Activated B cell treated with CpG ODN at 0.5 μM for 24 hours (primary cell): ENCODE data around the gene UGT1A10. TPM values are rescaled to one million over a fixed set of nuclear protein-coding genes. Genes with fewer than 3 reads are reported as not detected.

Source experiments
- ATAC-seq: fragments of 200-7000 bp; cut with Tn5 transposase; one replicate; pipeline ENCODE4 v1.10.0; 2021; ENCODE audit warnings: low read depth, mild to moderate bottlenecking, moderate library complexity
- CTCF ChIA-PET: fragments of 350-600 bp; sonication (Branson Sonifier 250); formaldehyde crosslinking; loops from one replicate; lab custom pipeline; 2021; ENCODE audit warnings: antibody characterized with exemption; lab: Charles Lee
- POLR2A ChIA-PET: fragments of 350-600 bp; sonication (Branson Sonifier 250); formaldehyde crosslinking; loops from one replicate; lab custom pipeline; 2021; ENCODE audit warnings: antibody characterized with exemption; lab: Charles Lee
- DNase-seq: peaks from one replicate; pipeline ENCODE4 v3.0.0; 2022
- H3K27ac Mint-ChIP-seq: one replicate; pipeline ENCODE4 v1.8.0; 2020; ENCODE audit warnings: mixed read lengths
- H3K27me3 Mint-ChIP-seq: one replicate; pipeline ENCODE4 v1.8.0; 2021; ENCODE audit warnings: mixed read lengths
- H3K36me3 Mint-ChIP-seq: one replicate; pipeline ENCODE4 v1.8.0; 2021; ENCODE audit warnings: low read depth, mixed read lengths
- H3K4me1 Mint-ChIP-seq: one replicate; pipeline ENCODE4 v1.8.0; 2021; ENCODE audit warnings: mixed read lengths
- H3K4me3 Mint-ChIP-seq: one replicate; pipeline ENCODE4 v1.8.0; 2020; ENCODE audit warnings: mild to moderate bottlenecking, mixed read lengths
- H3K9me3 Mint-ChIP-seq: one replicate; pipeline ENCODE4 v1.8.0; 2020; ENCODE audit warnings: mixed read lengths
- intact Hi-C: fragments of 100-400 bp; cut with micrococcal nuclease; formaldehyde crosslinking; loops from one replicate; pipeline ENCODE4 v1.15.1; 2024
- total RNA-seq: library from RNA; stranded (reverse); gene quantifications from 2 replicates; pipeline ENCODE4 v1.2.3, GENCODE V29; 2022
- TF ChIP-seq, protein P1 (sequence below): fragments of 200-600 bp; IDR thresholded peaks from one replicate; pipeline ENCODE4 v1.8.0; 2022; ENCODE audit warnings: antibody characterized with exemption, mild to moderate bottlenecking

The UGT1A10 gene
- total RNA-seq, 1 donor from 2014 or later: not detected

- ChIA-PET POLR2A (no interaction called here), CTCF (no interaction called here)
- H3K36me3 Mint-ChIP-seq: no peaks in the 10 kb centered on the region
- H3K4me3 Mint-ChIP-seq: no peak overlapping the region
- intact Hi-C loops: no loop called here
- no peak for DNase-seq
- no peak overlapping the region for H3K27ac Mint-ChIP-seq
- TF ChIP-seq, protein P1, sequence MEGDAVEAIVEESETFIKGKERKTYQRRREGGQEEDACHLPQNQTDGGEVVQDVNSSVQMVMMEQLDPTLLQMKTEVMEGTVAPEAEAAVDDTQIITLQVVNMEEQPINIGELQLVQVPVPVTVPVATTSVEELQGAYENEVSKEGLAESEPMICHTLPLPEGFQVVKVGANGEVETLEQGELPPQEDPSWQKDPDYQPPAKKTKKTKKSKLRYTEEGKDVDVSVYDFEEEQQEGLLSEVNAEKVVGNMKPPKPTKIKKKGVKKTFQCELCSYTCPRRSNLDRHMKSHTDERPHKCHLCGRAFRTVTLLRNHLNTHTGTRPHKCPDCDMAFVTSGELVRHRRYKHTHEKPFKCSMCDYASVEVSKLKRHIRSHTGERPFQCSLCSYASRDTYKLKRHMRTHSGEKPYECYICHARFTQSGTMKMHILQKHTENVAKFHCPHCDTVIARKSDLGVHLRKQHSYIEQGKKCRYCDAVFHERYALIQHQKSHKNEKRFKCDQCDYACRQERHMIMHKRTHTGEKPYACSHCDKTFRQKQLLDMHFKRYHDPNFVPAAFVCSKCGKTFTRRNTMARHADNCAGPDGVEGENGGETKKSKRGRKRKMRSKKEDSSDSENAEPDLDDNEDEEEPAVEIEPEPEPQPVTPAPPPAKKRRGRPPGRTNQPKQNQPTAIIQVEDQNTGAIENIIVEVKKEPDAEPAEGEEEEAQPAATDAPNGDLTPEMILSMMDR: no peak
- ATAC-seq: no peak
- peaks cover 20% of the 10 kb centered on the region for H3K27me3 Mint-ChIP-seq
- H3K9me3 Mint-ChIP-seq: no peaks in the 10 kb centered on the region
- no peaks in the 10 kb centered on the region for H3K4me1 Mint-ChIP-seq
Observed at GRCh38 chr2:233816771-233817170, 180.5 kb downstream of the UGT1A10 start.

DNA sequence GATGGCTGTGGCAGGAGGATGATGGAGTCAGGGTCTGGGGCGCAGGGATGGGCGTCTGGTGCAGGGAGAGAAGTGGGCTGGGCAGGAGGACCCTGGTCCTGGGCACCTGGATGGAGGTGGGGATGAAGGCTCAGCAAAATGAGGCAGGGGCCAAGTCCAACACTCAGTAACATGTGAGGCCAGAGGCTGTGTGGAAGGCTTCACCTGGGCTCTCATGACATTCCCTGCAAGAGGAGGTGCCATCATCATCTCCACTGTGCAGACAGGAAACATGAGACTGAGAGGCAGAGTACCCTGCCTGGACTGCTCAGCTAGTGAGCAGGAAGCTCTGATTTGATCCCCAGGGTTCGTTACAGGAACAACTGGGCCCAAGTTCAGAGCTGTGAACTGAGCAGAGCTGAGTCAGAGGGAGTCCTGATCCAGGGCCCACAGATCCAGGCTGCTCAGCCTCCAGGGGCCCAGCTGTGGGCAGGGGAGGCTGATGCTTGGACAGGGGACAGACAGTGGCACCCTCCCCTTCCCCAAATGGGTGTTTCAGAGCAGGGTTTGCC, 181.2 kb downstream of the UGT1A10 start:
- ChIA-PET POLR2A (no interaction called here), CTCF (no interaction called here)
- H3K27me3 Mint-ChIP-seq: peaks cover 20% of the 10 kb centered on the region
- intact Hi-C loops: no loop called here
- ATAC-seq (no peak), DNase-seq (no peak)
- no peaks in the 10 kb centered on the region for H3K4me1 Mint-ChIP-seq
- H3K4me3 Mint-ChIP-seq: no peak overlapping the region
- no peaks in the 10 kb centered on the region for H3K9me3 Mint-ChIP-seq
- TF ChIP-seq, protein P1: no peak
- H3K36me3 Mint-ChIP-seq: no peaks in the 10 kb centered on the region
- no peak overlapping the region for H3K27ac Mint-ChIP-seq

DNA sequence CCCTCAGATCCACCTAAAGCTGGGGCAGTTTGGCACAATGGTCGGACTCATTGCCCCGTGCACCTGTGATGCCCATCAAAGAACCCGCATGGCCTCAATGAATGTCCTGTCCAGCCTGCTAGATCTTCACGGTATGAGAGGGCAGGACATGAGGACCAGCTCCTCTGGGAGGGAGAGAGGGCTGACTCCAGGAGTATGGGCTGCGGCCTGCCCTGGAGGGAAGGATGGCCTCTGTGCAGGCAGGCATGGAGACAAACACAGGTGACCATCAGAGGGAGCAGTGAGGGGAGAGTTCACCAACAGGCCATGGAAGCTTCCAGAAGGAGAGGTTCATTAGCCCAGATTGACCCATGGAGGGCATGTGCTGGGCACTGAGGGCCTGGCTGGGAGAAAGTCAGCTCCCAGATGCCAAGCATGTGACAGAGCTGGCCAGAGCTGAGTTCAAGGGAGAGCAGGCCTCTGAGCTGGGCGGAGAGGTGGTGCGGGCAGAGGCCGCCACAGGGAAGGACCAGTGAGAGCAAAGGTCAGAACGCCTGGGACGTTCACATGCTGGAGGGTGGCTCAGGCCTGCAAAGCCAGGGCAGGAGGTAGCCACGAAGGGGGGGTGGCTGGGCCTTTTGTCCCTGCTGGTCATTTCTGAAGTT, 181.9 kb downstream of the UGT1A10 start:
- H3K4me3 Mint-ChIP-seq: no peak overlapping the region
- POLR2A ChIA-PET: no interaction called here
- peaks cover 20% of the 10 kb centered on the region for H3K27me3 Mint-ChIP-seq
- H3K36me3 Mint-ChIP-seq: no peaks in the 10 kb centered on the region
- TF ChIP-seq, protein P1: no peak
- ATAC-seq: no peak
- no peaks in the 10 kb centered on the region for H3K4me1 Mint-ChIP-seq
- H3K9me3 Mint-ChIP-seq: no peaks in the 10 kb centered on the region
- intact Hi-C loops: no loop called here
- DNase-seq: no peak
- H3K27ac Mint-ChIP-seq: no peak overlapping the region
- CTCF ChIA-PET: no interaction called here

DNA sequence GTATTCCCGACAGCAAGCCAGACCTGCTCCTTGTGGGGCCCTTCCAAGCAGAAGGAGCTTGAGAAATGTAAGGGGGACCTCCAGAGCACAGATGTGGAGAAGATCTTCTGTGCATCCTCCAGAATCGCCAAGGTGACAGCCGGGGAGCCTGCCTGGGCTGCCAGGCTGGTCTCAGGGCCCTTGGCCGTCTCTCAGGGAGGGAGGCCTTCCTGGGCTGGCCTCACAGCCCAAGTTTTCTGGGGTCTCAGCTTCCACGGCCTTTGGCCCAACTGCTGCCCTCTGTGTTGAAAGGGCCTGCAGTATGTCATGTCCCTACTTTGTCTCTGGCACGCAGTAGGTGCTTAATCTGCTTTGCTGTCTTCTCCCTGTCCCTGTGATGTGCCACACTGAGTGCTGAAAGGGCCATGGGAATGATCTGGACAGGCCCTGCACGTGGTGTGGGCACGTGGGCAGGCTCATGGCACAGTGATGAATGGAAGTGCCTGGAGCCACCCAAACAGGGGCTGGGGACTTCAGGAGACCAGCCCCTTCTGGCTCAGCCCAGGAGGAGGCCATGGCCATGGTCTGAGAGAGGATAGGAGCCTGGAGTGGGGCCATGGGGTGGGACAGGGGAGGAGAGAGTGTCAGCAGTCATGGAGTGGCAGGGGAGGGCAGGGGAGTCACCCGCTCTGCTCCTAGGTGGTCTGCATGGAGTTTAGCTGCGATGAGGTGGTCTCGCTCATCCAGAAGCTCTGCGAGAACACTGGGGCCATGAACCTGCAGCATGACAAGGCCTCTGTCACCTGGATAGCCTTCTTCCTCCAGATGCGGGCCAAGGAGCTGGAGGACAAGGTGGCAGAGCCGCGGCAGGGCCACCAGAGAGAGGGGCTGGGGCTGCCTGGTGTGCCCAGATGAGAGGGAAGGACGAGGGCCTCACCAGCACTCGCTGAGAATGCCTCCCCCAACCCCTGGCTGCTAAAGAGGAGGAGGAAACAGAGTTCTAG, 182.7 kb downstream of the UGT1A10 start:
- Mint-ChIP-seq H3K4me1 (no peaks in the 10 kb centered on the region), H3K36me3 (no peaks in the 10 kb centered on the region), H3K27ac (no peak overlapping the region), H3K27me3 (peaks cover 20% of the 10 kb centered on the region), H3K9me3 (no peaks in the 10 kb centered on the region), H3K4me3 (no peak overlapping the region)
- intact Hi-C loops: no loop called here
- POLR2A ChIA-PET: no interaction called here
- ATAC-seq (no peak), DNase-seq (no peak)
- TF ChIP-seq, protein P1: no peak
- CTCF ChIA-PET: no interaction called here
